ENCODE data around the gene EAPP.
"Not testable (repeated sequence)": the region's sequence is repeated elsewhere in the genome, so short reads cannot be mapped to it uniquely, and the experiment has no call there.

Gene EAPP

GRCh38 chr14:34478261-34478660 is 61.2 kb downstream of the EAPP start:
- no peak for DNase-seq

GRCh38 chr14:34476036-34476435 is 63.5 kb downstream of the EAPP start:
- not testable (repeated sequence) for DNase-seq

DNA sequence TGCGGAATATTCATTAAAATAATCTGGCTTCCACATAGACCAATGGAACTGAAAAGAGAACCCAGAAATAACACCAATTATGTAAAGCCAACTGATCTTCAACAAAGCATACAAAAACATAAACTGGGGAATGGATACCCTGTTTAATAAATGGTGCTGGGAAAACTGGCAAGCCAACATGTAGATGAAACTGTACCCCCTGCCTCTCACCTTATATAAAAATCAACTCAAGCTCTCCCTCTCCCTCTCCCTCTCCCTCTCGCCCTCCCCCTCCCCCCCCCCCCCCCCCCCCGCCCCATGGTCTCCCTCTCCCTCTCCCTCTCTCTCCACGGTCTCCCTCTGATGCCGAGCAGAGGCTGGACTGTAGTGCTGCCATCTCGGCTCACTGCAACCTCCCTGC is 64.3 kb downstream of the EAPP start:
- DNase-seq: no peak

- no peak for DNase-seq
These were observed 65.3 kb downstream of the EAPP start for GRCh38 chr14:34474187-34474679.

GRCh38 chr14:34472706-34473279 is 66.7 kb downstream of the EAPP start:
- no peak for DNase-seq

DNA sequence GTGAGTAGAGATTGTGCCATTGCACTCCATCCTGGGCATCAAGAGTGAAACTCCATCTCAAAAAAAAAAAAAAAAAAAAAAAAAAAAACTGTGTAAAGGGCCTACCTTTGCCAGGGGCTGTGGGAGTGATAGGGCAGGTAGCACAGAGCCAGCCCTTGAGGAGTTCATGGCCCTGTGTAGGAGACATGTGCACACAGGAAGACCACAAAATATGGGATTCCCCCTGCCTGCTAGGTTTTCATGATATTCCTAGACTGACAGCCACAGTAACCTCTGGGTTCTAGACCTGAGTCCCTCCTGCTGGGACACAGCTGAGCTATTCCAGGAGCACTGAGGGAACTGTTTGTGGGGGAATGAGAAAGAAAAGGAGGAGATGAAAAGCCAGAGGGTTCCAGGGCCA is 69.2 kb downstream of the EAPP start:
- DNase-seq: no peak

- no peak for DNase-seq
These were observed 72.8 kb downstream of the EAPP start for GRCh38 chr14:34466691-34467090.

Data from activated CD4-positive, alpha-beta T cell treated with anti-CD3 and anti-CD28 coated beads, Interleukin-2, amount 50 U/mL, for 16 hours (primary cell).